Measurements from ENCODE around the gene ANKRD12. TPM values are rescaled to one million over a fixed set of nuclear protein-coding genes. Genes with fewer than 3 reads are reported as not detected.
A peak's percentile ranks its signal among the peaks of the same experiment; 100 is the strongest.

The ANKRD12 gene
- total RNA-seq, 1 experiment from 2014 or later = 43.4 TPM

GRCh38 chr18:9102508-9103375 is 33.8 kb upstream of the ANKRD12 start, which contains the start of gene NDUFV2 (continued):
- TF ChIP-seq, protein P1, sequence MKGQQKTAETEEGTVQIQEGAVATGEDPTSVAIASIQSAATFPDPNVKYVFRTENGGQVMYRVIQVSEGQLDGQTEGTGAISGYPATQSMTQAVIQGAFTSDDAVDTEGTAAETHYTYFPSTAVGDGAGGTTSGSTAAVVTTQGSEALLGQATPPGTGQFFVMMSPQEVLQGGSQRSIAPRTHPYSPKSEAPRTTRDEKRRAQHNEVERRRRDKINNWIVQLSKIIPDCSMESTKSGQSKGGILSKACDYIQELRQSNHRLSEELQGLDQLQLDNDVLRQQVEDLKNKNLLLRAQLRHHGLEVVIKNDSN (CRISPR knock-in tag; IDR thresholded peaks at IDR 0.05) = no peak
- TF ChIP-seq, protein P2, sequence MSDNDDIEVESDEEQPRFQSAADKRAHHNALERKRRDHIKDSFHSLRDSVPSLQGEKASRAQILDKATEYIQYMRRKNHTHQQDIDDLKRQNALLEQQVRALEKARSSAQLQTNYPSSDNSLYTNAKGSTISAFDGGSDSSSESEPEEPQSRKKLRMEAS (CRISPR knock-in tag; IDR thresholded peaks at IDR 0.05) = peak; percentile 70; the same call in 1 of the 2 replicates
- TF ChIP-seq IRF1 (CRISPR knock-in tag; IDR thresholded peaks at IDR 0.05) (no peak), ZNF263 (CRISPR knock-in tag; IDR thresholded peaks at IDR 0.05; ENCODE audit: low read depth) (no peak), GABPB1 (CRISPR knock-in tag; IDR thresholded peaks at IDR 0.05) (0 out of 2 replicates have a peak, but pooled peaks have one; percentile 25), ZNF219 (CRISPR knock-in tag; IDR thresholded peaks at IDR 0.05; ENCODE audit: borderline replicate concordance) (no peak), ATF2 (CRISPR knock-in tag; IDR thresholded peaks at IDR 0.05; ENCODE audit: borderline replicate concordance, low read depth) (no peak), ZBTB21 (CRISPR knock-in tag; IDR thresholded peaks at IDR 0.05; ENCODE audit: borderline replicate concordance) (no peak), ESRRA (CRISPR knock-in tag; IDR thresholded peaks at IDR 0.05; ENCODE audit: borderline replicate concordance) (no peak), CREB1 (CRISPR knock-in tag; IDR thresholded peaks at IDR 0.05) (no peak), SOX15 (CRISPR knock-in tag; IDR thresholded peaks at IDR 0.05) (no peak), FOXP4 (CRISPR knock-in tag; IDR thresholded peaks at IDR 0.05) (peak; percentile 58; the same call in 1 of the 2 replicates), ATF6 (CRISPR knock-in tag; IDR thresholded peaks at IDR 0.05) (no peak), IRF2 (CRISPR knock-in tag; IDR thresholded peaks at IDR 0.05; ENCODE audit: borderline replicate concordance, low read depth) (no peak), FOXK1 (CRISPR knock-in tag; IDR thresholded peaks at IDR 0.05) (peak; percentile 75), USF2 (CRISPR knock-in tag; IDR thresholded peaks at IDR 0.05) (no peak), SP1 (CRISPR knock-in tag; conservative IDR thresholded peaks at IDR 0.05) (peak; percentile 95), TEAD1 (CRISPR knock-in tag; IDR thresholded peaks at IDR 0.05) (no peak), HMGA2 (CRISPR knock-in tag; IDR thresholded peaks at IDR 0.05) (no peak)
- TF ChIP-seq, protein P3, sequence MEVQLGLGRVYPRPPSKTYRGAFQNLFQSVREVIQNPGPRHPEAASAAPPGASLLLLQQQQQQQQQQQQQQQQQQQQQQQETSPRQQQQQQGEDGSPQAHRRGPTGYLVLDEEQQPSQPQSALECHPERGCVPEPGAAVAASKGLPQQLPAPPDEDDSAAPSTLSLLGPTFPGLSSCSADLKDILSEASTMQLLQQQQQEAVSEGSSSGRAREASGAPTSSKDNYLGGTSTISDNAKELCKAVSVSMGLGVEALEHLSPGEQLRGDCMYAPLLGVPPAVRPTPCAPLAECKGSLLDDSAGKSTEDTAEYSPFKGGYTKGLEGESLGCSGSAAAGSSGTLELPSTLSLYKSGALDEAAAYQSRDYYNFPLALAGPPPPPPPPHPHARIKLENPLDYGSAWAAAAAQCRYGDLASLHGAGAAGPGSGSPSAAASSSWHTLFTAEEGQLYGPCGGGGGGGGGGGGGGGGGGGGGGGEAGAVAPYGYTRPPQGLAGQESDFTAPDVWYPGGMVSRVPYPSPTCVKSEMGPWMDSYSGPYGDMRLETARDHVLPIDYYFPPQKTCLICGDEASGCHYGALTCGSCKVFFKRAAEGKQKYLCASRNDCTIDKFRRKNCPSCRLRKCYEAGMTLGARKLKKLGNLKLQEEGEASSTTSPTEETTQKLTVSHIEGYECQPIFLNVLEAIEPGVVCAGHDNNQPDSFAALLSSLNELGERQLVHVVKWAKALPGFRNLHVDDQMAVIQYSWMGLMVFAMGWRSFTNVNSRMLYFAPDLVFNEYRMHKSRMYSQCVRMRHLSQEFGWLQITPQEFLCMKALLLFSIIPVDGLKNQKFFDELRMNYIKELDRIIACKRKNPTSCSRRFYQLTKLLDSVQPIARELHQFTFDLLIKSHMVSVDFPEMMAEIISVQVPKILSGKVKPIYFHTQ (CRISPR knock-in tag; IDR thresholded peaks at IDR 0.05) = no peak
- TF ChIP-seq, protein P4, sequence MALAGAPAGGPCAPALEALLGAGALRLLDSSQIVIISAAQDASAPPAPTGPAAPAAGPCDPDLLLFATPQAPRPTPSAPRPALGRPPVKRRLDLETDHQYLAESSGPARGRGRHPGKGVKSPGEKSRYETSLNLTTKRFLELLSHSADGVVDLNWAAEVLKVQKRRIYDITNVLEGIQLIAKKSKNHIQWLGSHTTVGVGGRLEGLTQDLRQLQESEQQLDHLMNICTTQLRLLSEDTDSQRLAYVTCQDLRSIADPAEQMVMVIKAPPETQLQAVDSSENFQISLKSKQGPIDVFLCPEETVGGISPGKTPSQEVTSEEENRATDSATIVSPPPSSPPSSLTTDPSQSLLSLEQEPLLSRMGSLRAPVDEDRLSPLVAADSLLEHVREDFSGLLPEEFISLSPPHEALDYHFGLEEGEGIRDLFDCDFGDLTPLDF (CRISPR knock-in tag; IDR thresholded peaks at IDR 0.05) = no peak
- TF ChIP-seq, protein P5, sequence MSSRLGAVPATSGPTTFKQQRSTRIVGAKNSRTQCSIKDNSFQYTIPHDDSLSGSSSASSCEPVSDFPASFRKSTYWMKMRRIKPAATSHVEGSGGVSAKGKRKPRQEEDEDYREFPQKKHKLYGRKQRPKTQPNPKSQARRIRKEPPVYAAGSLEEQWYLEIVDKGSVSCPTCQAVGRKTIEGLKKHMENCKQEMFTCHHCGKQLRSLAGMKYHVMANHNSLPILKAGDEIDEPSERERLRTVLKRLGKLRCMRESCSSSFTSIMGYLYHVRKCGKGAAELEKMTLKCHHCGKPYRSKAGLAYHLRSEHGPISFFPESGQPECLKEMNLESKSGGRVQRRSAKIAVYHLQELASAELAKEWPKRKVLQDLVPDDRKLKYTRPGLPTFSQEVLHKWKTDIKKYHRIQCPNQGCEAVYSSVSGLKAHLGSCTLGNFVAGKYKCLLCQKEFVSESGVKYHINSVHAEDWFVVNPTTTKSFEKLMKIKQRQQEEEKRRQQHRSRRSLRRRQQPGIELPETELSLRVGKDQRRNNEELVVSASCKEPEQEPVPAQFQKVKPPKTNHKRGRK (CRISPR knock-in tag; IDR thresholded peaks at IDR 0.05; ENCODE audit: borderline replicate concordance) = no peak
